ENCODE results near the gene RALGPS2.

DNA sequence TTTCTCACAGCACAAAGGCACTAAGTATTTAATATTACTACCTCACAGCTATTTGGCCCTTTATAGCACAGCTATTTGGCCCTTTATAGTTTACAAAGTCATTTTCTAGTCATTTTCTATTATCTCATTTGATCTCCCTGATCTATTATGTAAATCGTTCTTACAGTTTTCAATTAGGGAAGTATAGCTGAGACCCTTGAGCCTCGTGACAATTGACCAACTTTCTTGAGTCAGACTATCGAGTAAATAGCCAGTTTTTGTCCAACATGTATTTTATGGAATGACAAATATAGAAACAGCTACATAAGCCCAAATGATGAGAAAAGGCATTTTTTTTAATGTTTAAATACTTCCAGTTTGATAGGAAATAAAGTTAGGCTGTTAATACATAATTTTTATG lies 152.9 kb downstream of the RALGPS2 start:
- TF ChIP-seq GATA3 (IDR thresholded peaks at IDR 0.05; ENCODE audit: low read depth, low read length): no peak
- no peak for TF ChIP-seq GATA2 (IDR thresholded peaks at IDR 0.05; ENCODE audit: low read depth, low read length)

Data from SH-SY5Y (cell line).